ENCODE results near the gene FNDC3A.

FNDC3A gene

DNA sequence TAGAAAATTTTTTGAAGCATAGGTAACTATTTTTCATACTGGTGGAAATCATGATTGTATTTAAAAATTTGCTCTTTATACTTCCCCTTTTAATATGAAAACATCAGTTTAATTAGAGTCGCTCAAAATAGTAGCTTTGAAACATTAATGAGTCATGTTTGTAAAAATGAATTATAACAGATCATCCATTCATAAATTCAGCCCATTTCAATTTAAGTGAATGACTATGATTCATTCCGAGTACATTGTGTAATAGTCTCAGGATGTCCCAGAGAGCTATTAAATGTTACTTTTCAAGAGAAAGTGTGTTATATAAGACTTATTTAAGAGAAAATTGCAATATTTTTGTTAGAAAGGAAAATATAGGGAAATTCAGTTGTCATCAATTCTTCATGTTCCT is 111.0 kb downstream of the FNDC3A start:
- TF ChIP-seq, protein P1, sequence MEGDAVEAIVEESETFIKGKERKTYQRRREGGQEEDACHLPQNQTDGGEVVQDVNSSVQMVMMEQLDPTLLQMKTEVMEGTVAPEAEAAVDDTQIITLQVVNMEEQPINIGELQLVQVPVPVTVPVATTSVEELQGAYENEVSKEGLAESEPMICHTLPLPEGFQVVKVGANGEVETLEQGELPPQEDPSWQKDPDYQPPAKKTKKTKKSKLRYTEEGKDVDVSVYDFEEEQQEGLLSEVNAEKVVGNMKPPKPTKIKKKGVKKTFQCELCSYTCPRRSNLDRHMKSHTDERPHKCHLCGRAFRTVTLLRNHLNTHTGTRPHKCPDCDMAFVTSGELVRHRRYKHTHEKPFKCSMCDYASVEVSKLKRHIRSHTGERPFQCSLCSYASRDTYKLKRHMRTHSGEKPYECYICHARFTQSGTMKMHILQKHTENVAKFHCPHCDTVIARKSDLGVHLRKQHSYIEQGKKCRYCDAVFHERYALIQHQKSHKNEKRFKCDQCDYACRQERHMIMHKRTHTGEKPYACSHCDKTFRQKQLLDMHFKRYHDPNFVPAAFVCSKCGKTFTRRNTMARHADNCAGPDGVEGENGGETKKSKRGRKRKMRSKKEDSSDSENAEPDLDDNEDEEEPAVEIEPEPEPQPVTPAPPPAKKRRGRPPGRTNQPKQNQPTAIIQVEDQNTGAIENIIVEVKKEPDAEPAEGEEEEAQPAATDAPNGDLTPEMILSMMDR (IDR thresholded peaks at IDR 0.05; ENCODE audit: borderline replicate concordance, extremely low read depth, low read length, poor library complexity, severe bottlenecking), result no peak
- no peak for TF ChIP-seq EZH2 (IDR thresholded peaks at IDR 0.05; ENCODE audit: borderline replicate concordance, low read depth, low read length, severe bottlenecking)
- H4K20me1 ChIP-seq (ENCODE audit: insufficient read depth, low read length), result no peaks in the 10 kb centered on the region
- DNase-seq (no peak), ATAC-seq (ENCODE audit: insufficient read depth, low read depth) (no peak)
- H3K27me3 ChIP-seq (ENCODE audit: insufficient read depth, low read length, poor library complexity), result no peaks in the 10 kb centered on the region
- no peak overlapping the region for H3K4me3 ChIP-seq (ENCODE audit: low read depth in 1 of 2, low read length in 2 of 2)
- H3K4me1 ChIP-seq (ENCODE audit: insufficient read depth, low read length), result no peaks in the 10 kb centered on the region
- H3K27ac ChIP-seq (ENCODE audit: low read length), result no peak overlapping the region
- no peak overlapping the region for H3K9ac ChIP-seq (ENCODE audit: low read depth, low read length)
- no peaks in the 10 kb centered on the region for H3K9me3 ChIP-seq (ENCODE audit: insufficient read depth, low read length, severe bottlenecking)
- no peak overlapping the region for H2AFZ ChIP-seq (ENCODE audit: low read depth, low read length)
- no peak overlapping the region for H3K4me2 ChIP-seq (ENCODE audit: insufficient read depth, low read length)
- H3K36me3 ChIP-seq (ENCODE audit: insufficient read depth, low read length), result 0 out of 2 replicates have a peak, but pooled peaks cover 4% of the 10 kb centered on the region
- H3K79me2 ChIP-seq (ENCODE audit: insufficient read depth, low read length), result no peaks in the 10 kb centered on the region

DNA sequence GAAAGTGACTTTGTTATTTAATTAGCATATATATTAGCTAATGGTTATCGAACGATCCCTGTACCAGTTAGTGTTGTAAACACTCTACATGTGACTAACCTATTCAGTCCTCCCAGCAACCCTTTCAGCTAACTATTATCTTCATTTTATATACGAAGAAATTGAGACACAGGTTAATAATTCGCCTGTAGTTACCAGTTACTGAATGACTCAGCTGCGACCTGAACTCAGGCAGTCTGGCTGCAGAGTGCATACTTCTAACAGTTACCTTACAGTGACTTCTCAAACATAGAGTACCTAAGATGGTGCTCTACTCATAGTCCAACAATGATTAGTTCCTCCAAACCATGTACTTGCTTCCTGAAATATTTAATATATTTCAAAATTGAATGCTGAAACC is 117.7 kb downstream of the FNDC3A start:
- no peaks in the 10 kb centered on the region for H3K9me3 ChIP-seq (ENCODE audit: insufficient read depth, low read length, severe bottlenecking)
- no peak overlapping the region for H2AFZ ChIP-seq (ENCODE audit: low read depth, low read length)
- H3K27me3 ChIP-seq (ENCODE audit: insufficient read depth, low read length, poor library complexity), result no peaks in the 10 kb centered on the region
- no peaks in the 10 kb centered on the region for H3K36me3 ChIP-seq (ENCODE audit: insufficient read depth, low read length)
- ATAC-seq (ENCODE audit: insufficient read depth, low read depth), result no peak
- H3K9ac ChIP-seq (ENCODE audit: low read depth, low read length), result no peak overlapping the region
- no peaks in the 10 kb centered on the region for H3K4me1 ChIP-seq (ENCODE audit: insufficient read depth, low read length)
- H3K79me2 ChIP-seq (ENCODE audit: insufficient read depth, low read length), result no peaks in the 10 kb centered on the region
- DNase-seq, result no peak
- no peak overlapping the region for H3K4me3 ChIP-seq (ENCODE audit: low read depth in 1 of 2, low read length in 2 of 2)
- H3K27ac ChIP-seq (ENCODE audit: low read length), result no peak overlapping the region
- H4K20me1 ChIP-seq (ENCODE audit: insufficient read depth, low read length), result no peaks in the 10 kb centered on the region
- no peak overlapping the region for H3K4me2 ChIP-seq (ENCODE audit: insufficient read depth, low read length)
- TF ChIP-seq EZH2 (IDR thresholded peaks at IDR 0.05; ENCODE audit: borderline replicate concordance, low read depth, low read length, severe bottlenecking), result no peak
- TF ChIP-seq, protein P1 (IDR thresholded peaks at IDR 0.05; ENCODE audit: borderline replicate concordance, extremely low read depth, low read length, poor library complexity, severe bottlenecking), result no peak

DNA sequence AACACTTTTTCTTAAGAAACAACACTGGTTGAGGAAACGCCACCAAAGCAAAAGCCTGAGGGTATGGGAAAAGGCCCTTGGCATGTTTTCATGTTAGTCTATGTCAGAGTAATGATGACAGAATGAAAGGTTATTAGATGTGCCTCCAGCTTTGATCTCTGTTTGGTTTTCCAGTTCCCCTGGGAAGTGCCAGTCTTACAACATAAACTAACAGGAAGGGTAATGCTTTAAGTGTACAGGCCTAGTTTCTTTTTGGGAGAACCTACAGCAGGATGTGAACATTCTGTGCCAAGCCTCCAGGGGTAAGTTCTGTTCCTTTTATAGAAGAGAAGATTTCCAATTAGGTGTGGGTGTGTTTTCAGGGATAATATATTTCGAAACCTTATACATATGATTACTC is 121.7 kb downstream of the FNDC3A start:
- Histone ChIP-seq H4K20me1 (ENCODE audit: insufficient read depth, low read length) (no peaks in the 10 kb centered on the region), H2AFZ (ENCODE audit: low read depth, low read length) (no peak overlapping the region), H3K36me3 (ENCODE audit: insufficient read depth, low read length) (no peaks in the 10 kb centered on the region), H3K4me3 (ENCODE audit: low read depth in 1 of 2, low read length in 2 of 2) (no peak overlapping the region), H3K27ac (ENCODE audit: low read length) (no peak overlapping the region), H3K4me2 (ENCODE audit: insufficient read depth, low read length) (no peak overlapping the region), H3K9ac (ENCODE audit: low read depth, low read length) (no peak overlapping the region), H3K79me2 (ENCODE audit: insufficient read depth, low read length) (no peaks in the 10 kb centered on the region), H3K27me3 (ENCODE audit: insufficient read depth, low read length, poor library complexity) (no peaks in the 10 kb centered on the region), H3K9me3 (ENCODE audit: insufficient read depth, low read length, severe bottlenecking) (no peaks in the 10 kb centered on the region), H3K4me1 (ENCODE audit: insufficient read depth, low read length) (no peaks in the 10 kb centered on the region)
- ATAC-seq (ENCODE audit: insufficient read depth, low read depth) (no peak), DNase-seq (no peak)
- TF ChIP-seq EZH2 (IDR thresholded peaks at IDR 0.05; ENCODE audit: borderline replicate concordance, low read depth, low read length, severe bottlenecking), result no peak
- TF ChIP-seq, protein P1 (IDR thresholded peaks at IDR 0.05; ENCODE audit: borderline replicate concordance, extremely low read depth, low read length, poor library complexity, severe bottlenecking), result no peak

DNA sequence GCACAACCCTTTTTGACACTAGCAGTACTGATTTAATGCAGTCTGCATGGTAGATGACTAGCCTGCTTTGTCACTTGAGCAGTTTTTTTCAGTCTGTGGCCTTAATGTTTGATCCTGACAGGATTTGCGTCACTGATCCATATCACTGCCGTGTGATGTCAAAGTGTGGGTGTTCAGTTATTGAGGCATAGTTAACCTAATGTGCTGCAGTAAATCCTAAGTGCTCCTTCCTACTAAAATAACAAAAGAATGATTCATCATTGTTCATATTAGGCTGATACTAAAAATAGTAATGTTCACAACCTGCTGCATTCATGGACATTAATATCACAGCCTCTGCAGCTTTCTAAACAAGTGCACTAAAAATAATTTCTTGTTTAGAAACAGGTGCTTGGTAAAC is 122.5 kb downstream of the FNDC3A start:
- Histone ChIP-seq H3K9ac (ENCODE audit: low read depth, low read length) (no peak overlapping the region), H3K79me2 (ENCODE audit: insufficient read depth, low read length) (no peaks in the 10 kb centered on the region), H4K20me1 (ENCODE audit: insufficient read depth, low read length) (no peaks in the 10 kb centered on the region), H3K4me2 (ENCODE audit: insufficient read depth, low read length) (no peak overlapping the region), H3K9me3 (ENCODE audit: insufficient read depth, low read length, severe bottlenecking) (no peaks in the 10 kb centered on the region), H3K36me3 (ENCODE audit: insufficient read depth, low read length) (no peaks in the 10 kb centered on the region), H3K27me3 (ENCODE audit: insufficient read depth, low read length, poor library complexity) (no peaks in the 10 kb centered on the region), H2AFZ (ENCODE audit: low read depth, low read length) (no peak overlapping the region), H3K4me1 (ENCODE audit: insufficient read depth, low read length) (no peaks in the 10 kb centered on the region), H3K27ac (ENCODE audit: low read length) (no peak overlapping the region), H3K4me3 (ENCODE audit: low read depth in 1 of 2, low read length in 2 of 2) (no peak overlapping the region)
- DNase-seq (no peak), ATAC-seq (ENCODE audit: insufficient read depth, low read depth) (no peak)
- TF ChIP-seq, protein P1 (IDR thresholded peaks at IDR 0.05; ENCODE audit: borderline replicate concordance, extremely low read depth, low read length, poor library complexity, severe bottlenecking), result no peak
- TF ChIP-seq EZH2 (IDR thresholded peaks at IDR 0.05; ENCODE audit: borderline replicate concordance, low read depth, low read length, severe bottlenecking), result no peak
